Sigmoid colon (tissue), 7 donors: ENCODE data around the gene TOX2. TPM values are rescaled to one million over a fixed set of nuclear protein-coding genes. Genes with fewer than 3 reads are reported as not detected.

ENCODE experiments used
- DNase-seq: peaks from one replicate; pipeline ENCODE4 v3.0.0-alpha.2; 2019
- H3K27ac ChIP-seq, 4 donors: fragments of 200-600 bp; sonication (generic); one replicate each; pipeline ENCODE4 v1.5.1; 2016 to 2019; ENCODE audit warnings: mild to moderate bottlenecking in 1 of 4
- H3K27me3 ChIP-seq, 3 donors: fragments of 200-600 bp; sonication (generic); one replicate each; pipeline ENCODE4 v1.5.1; 2019; ENCODE audit warnings: mild to moderate bottlenecking in 1 of 3
- H3K36me3 ChIP-seq, 4 donors: fragments of 200-600 bp; sonication (generic); one replicate each; pipeline ENCODE4 v1.5.1; 2016 to 2019
- H3K4me1 ChIP-seq, 4 donors: fragments of 200-600 bp; sonication (generic); one replicate each; pipeline ENCODE4 v1.5.1; 2017 to 2019
- H3K4me3 ChIP-seq, 4 donors: fragments of 200-600 bp; sonication (generic); one replicate each; pipeline ENCODE4 v1.5.1; 2017 to 2019; ENCODE audit warnings: mild to moderate bottlenecking in 2 of 4, moderate library complexity in 1 of 4
- H3K9me3 ChIP-seq, 4 donors: fragments of 200-600 bp in 3 of 4; sonication (generic) in 3 of 4; one replicate each; pipeline versions ENCODE4 v1.5.1 to v1.6.1; 2013 to 2019
- EP300 ChIP-seq, 4 donors: sonication (generic); formaldehyde crosslinking; IDR thresholded peaks; one replicate each; pipeline ENCODE4 v1.6.1; 2017; ENCODE audit warnings: antibody characterized with exemption in 4 of 4
- POLR2A ChIP-seq, 2 donors: fragments of 450-650 bp; IDR thresholded peaks; one replicate each; pipeline ENCODE4 v1.6.1; 2016; ENCODE audit warnings: antibody characterized with exemption in 2 of 2, mild to moderate bottlenecking in 2 of 2, moderate library complexity in 2 of 2
- POLR2AphosphoS5 ChIP-seq, 4 donors: sonication (generic); formaldehyde crosslinking; IDR thresholded peaks; one replicate each; pipeline ENCODE4 v1.6.1; 2017; ENCODE audit warnings: antibody characterized with exemption in 4 of 4
- WGBS, 2 donors: extraction: QIAGEN DNeasy Blood & Tissue Kit; methylation state at CpG; one replicate each; pipeline ENCODE4 v1.1.7; 2013; 5-methylcytosine and 5-hydroxymethylcytosine counted together
- intact Hi-C: fragments of 100-400 bp; cut with DNase I; formaldehyde crosslinking; loops from one replicate; pipeline ENCODE4 v1.15.1; 2023
- polyA plus RNA-seq, 3 donors: library from polyadenylated mRNA; stranded (reverse); fragments of 200-250 nt; gene quantifications; one replicate each; pipeline ENCODE4 v1.2.3, GENCODE V29; 2013
- total RNA-seq, 4 donors: library from RNA; depleted of rRNA; stranded (reverse); fragments of >200 nt; gene quantifications; one replicate each; pipeline ENCODE4 v1.1.0, GENCODE V29; 2016
- TF ChIP-seq, protein P1 (sequence below), 4 experiments: fragments of 450-650 bp in 3 of 4; fragments of 200-600 bp in 1 of 4; IDR thresholded peaks; one replicate each; pipeline ENCODE4 v1.5.1; 2016 to 2019; ENCODE audit warnings: antibody characterized with exemption in 4 of 4, mild to moderate bottlenecking in 3 of 4, moderate library complexity in 2 of 4
- donor health status: healthy with polysubstance abuse.
- donor health status: Bipolar disorder and iron deficiency.
- donor health status: healthy.

TOX2 gene
- total and polyA plus RNA-seq, 7 donors, result 0.27 to 8.1 (median 1.7) TPM

DNA sequence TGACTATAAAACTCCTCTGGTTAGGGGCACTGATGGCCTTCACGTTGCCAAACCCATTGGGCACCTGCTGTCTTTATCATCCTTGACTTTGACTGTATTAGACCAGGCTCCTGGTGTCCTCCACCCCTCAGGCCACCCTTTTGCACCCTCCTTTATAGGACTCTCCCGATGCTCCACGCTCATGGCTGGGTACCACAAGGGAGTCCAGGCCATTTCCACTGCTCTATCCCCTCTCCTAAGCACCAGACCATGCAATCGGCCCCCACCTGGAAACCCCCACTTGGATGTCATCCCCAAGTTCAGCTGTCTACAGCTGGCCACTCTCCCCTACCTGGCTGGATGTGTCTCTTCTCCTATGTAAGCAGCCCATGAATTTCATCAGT is 115.2 kb downstream of the TOX2 start:
- Histone ChIP-seq H3K36me3 (no peaks in the 10 kb centered on the region), H3K9me3 (no peaks in the 10 kb centered on the region), H3K27me3 (no peaks in the 10 kb centered on the region), H3K4me1 (no peaks in the 10 kb centered on the region), H3K27ac (no peak overlapping the region), H3K4me3 (no peak overlapping the region)
- intact Hi-C loops, result no loop called here
- DNase-seq, result no peak
- no peak for TF ChIP-seq POLR2A (IDR thresholded peaks at IDR 0.05)
- no peak for TF ChIP-seq EP300 (IDR thresholded peaks at IDR 0.05)
- no peak for TF ChIP-seq POLR2AphosphoS5 (IDR thresholded peaks at IDR 0.05)
- TF ChIP-seq, protein P1, sequence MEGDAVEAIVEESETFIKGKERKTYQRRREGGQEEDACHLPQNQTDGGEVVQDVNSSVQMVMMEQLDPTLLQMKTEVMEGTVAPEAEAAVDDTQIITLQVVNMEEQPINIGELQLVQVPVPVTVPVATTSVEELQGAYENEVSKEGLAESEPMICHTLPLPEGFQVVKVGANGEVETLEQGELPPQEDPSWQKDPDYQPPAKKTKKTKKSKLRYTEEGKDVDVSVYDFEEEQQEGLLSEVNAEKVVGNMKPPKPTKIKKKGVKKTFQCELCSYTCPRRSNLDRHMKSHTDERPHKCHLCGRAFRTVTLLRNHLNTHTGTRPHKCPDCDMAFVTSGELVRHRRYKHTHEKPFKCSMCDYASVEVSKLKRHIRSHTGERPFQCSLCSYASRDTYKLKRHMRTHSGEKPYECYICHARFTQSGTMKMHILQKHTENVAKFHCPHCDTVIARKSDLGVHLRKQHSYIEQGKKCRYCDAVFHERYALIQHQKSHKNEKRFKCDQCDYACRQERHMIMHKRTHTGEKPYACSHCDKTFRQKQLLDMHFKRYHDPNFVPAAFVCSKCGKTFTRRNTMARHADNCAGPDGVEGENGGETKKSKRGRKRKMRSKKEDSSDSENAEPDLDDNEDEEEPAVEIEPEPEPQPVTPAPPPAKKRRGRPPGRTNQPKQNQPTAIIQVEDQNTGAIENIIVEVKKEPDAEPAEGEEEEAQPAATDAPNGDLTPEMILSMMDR (IDR thresholded peaks at IDR 0.05), result no peak
- WGBS, 2 donors, result 91 to 96% methylated on average over 4 of the region's 4 CpGs

DNA sequence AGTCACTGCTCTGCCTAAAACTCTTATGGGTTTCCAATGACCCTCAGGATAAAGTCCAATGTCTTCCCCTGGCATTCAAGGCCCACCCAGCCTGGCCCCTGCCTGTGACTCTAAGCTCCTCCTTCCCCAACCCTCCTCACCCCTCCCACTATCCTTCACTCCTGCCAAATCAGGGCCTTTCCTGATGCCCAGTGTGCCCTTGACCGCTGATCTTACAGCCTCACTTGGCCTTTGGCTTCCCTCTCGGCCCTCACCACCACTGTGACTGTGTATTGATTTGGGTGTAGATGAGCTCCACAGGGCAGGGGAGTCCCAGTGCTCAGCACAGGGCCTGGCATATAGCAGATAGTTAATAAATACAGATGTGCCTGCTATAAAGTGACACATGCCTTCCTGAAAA is 115.7 kb downstream of the TOX2 start:
- TF ChIP-seq, protein P1 (IDR thresholded peaks at IDR 0.05), result no peak
- no peak for TF ChIP-seq POLR2A (IDR thresholded peaks at IDR 0.05)
- TF ChIP-seq POLR2AphosphoS5 (IDR thresholded peaks at IDR 0.05), result no peak
- TF ChIP-seq EP300 (IDR thresholded peaks at IDR 0.05), result no peak
- H3K4me1 ChIP-seq, result no peaks in the 10 kb centered on the region
- no peaks in the 10 kb centered on the region for H3K27me3 ChIP-seq

DNA sequence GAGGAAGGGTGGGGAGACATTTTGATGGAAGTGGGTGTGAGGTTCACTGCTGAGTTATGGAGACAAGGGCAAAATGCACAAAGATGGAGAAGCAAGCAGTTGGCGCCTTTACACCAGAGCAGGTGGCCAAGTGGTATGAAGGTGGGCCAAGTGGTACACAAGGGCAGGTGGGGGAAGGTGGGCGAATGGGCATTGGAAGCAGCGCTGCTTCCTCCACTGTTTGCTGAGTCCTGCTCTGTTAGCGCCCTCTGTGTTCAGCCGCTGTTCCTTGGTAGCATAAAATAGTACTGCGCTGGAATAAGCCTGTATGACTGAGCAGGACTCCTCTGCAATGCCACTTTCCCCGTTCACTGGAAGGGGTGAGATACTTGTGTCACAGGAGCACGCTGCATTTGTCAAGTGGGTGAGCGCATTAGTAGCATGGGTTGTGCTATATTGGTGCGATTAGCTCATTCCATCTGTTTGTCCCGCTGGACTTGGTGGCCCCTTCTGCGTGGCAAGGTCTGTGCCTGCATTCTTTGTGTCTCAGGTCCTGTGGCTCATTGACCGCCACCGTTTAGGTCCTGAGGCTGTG is 116.4 kb downstream of the TOX2 start:
- intact Hi-C loops, result no loop called here
- no peak for DNase-seq
- H3K36me3 ChIP-seq, result no peaks in the 10 kb centered on the region
- no peak for TF ChIP-seq POLR2A (IDR thresholded peaks at IDR 0.05)
- TF ChIP-seq POLR2AphosphoS5 (IDR thresholded peaks at IDR 0.05), result no peak
- TF ChIP-seq, protein P1 (IDR thresholded peaks at IDR 0.05), result no peak
- no peak for TF ChIP-seq EP300 (IDR thresholded peaks at IDR 0.05)
- 96 to 97% methylated on average over 14 of the region's 14 CpGs for WGBS, 2 donors
- no peaks in the 10 kb centered on the region for H3K4me1 ChIP-seq
- no peak overlapping the region for H3K27ac ChIP-seq
- no peak overlapping the region for H3K4me3 ChIP-seq
- no peaks in the 10 kb centered on the region for H3K27me3 ChIP-seq
- H3K9me3 ChIP-seq, result no peaks in the 10 kb centered on the region

More for the DNA sequence above, 115.7 kb downstream of the TOX2 start:
- H3K27ac ChIP-seq, result no peak overlapping the region
- no peaks in the 10 kb centered on the region for H3K9me3 ChIP-seq
- intact Hi-C loops, result no loop called here
- no peaks in the 10 kb centered on the region for H3K36me3 ChIP-seq
- no peak for DNase-seq
- 94 to 97% methylated on average over 2 of the region's 2 CpGs for WGBS, 2 donors
- no peak overlapping the region for H3K4me3 ChIP-seq

DNA sequence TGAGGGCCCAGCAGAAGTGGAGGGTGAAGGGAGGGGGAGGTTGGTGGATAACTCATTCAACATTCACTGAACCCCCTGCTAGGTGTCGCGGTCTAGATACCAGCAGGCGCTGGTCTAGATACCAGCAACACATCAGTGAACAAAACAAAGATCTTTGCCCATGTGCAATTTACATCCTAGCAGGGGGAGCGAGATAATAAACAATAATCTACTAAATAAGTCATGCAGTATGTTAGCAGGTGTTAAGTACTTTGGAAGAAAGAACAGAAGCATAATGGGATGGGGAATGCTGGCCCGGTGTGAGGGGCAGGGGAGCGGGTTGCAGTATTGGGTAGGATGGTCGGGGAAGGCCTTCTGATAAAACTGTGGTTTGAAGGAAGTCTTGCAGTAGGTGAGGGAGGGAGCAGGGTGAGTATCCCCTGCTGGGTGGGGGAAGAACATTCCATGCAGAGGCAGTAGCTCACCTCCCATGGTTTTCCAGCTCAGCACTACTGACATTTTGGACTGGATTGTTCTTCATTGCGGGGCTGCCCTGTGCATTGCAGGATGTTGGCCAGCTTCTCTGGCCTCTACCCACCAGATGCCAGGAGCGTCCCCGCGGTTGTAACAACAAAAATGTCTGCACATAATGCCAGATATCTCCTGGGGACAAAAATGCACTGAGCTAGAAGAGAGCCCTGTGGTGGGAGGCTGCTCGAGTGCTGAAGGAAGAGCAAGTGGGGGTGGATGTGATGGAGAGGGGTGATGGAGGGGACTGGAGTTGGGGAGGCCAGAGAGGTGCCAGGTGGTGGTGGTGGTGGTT is 117.3 kb downstream of the TOX2 start:
- intact Hi-C loops, result no loop called here
- no peak overlapping the region for H3K4me3 ChIP-seq

More for the DNA sequence above, 117.3 kb downstream of the TOX2 start:
- TF ChIP-seq POLR2A (IDR thresholded peaks at IDR 0.05), result no peak
- no peak for TF ChIP-seq EP300 (IDR thresholded peaks at IDR 0.05)
- TF ChIP-seq POLR2AphosphoS5 (IDR thresholded peaks at IDR 0.05), result no peak
- TF ChIP-seq, protein P1 (IDR thresholded peaks at IDR 0.05), result no peak
- H3K4me1 ChIP-seq, result no peaks in the 10 kb centered on the region
- no peaks in the 10 kb centered on the region for H3K27me3 ChIP-seq
- H3K27ac ChIP-seq, result no peak overlapping the region
- H3K36me3 ChIP-seq, result no peaks in the 10 kb centered on the region
- H3K9me3 ChIP-seq, result no peaks in the 10 kb centered on the region
- WGBS, 2 donors, result 89 to 92% methylated on average over 12 of the region's 12 CpGs
- DNase-seq, result peak; percentile 36
